Colonic mucosa (tissue), 4 donors: Measurements from ENCODE around the gene DIPK1B. TPM values are rescaled to one million over a fixed set of nuclear protein-coding genes. Genes with fewer than 3 reads are reported as not detected.

Source experiments
- DNase-seq: peaks from one replicate; pipeline ENCODE4 v3.0.0-alpha.2; 2020
- H3K27ac ChIP-seq: fragments of 200-600 bp; one replicate; pipeline ENCODE4 v1.8.0; 2021
- H3K27me3 ChIP-seq: fragments of 200-600 bp; one replicate; pipeline ENCODE4 v1.8.0; 2021
- H3K36me3 ChIP-seq: fragments of 200-600 bp; one replicate; pipeline ENCODE4 v1.8.0; 2021
- H3K4me1 ChIP-seq: fragments of 200-600 bp; one replicate; pipeline ENCODE4 v1.8.0; 2021; ENCODE audit warnings: mild to moderate bottlenecking
- H3K4me3 ChIP-seq: fragments of 200-600 bp; one replicate; pipeline ENCODE4 v1.8.0; 2021
- H3K9ac ChIP-seq, 2 donors: one replicate each; pipeline ENCODE4 v1.7.0; 2013; ENCODE audit warnings: control low read depth in 2 of 2, low read depth in 2 of 2, low read length in 2 of 2
- H3K9me3 ChIP-seq: fragments of 200-600 bp; one replicate; pipeline ENCODE4 v1.8.0; 2021
- intact Hi-C: fragments of 100-400 bp; cut with DNase I; formaldehyde crosslinking; loops from one replicate; pipeline ENCODE4 v1.14.1; 2022
- total RNA-seq, 2 donors: library from RNA; stranded (reverse); fragmentation: NEBNext Ultra II Directional in 1 of 2; extraction: Animal tissue kit (Norgen Biotek cat#: 25700) in 1 of 2; gene quantifications; one replicate each; pipeline ENCODE4 v1.2.1, GENCODE V29; 2021
- TF ChIP-seq, protein P1 (sequence below): fragments of 200-600 bp; IDR thresholded peaks from one replicate; pipeline ENCODE4 v1.8.0; 2022; ENCODE audit warnings: antibody characterized with exemption, mild to moderate bottlenecking
- donor health status: healthy.
- donor health status: DM: no; HTN: no; CAD: no.
- donor health status: DM: no; HTN: no; CAD: no.

The DIPK1B gene
- total RNA-seq, 2 donors from 2014 or later: 0.82 to 2.8 TPM

GRCh38 chr9:136668983-136669790 is 43.2 kb upstream of the DIPK1B start:
- intact Hi-C loops: no loop called here
- Histone ChIP-seq H3K9ac (no peak overlapping the region), H3K9me3 (no peaks in the 10 kb centered on the region), H3K36me3 (no peaks in the 10 kb centered on the region), H3K4me3 (no peak overlapping the region), H3K4me1 (peaks cover 4% of the 10 kb centered on the region), H3K27me3 (peaks cover 44% of the 10 kb centered on the region), H3K27ac (no peak overlapping the region)
- no peak for DNase-seq
- TF ChIP-seq, protein P1, sequence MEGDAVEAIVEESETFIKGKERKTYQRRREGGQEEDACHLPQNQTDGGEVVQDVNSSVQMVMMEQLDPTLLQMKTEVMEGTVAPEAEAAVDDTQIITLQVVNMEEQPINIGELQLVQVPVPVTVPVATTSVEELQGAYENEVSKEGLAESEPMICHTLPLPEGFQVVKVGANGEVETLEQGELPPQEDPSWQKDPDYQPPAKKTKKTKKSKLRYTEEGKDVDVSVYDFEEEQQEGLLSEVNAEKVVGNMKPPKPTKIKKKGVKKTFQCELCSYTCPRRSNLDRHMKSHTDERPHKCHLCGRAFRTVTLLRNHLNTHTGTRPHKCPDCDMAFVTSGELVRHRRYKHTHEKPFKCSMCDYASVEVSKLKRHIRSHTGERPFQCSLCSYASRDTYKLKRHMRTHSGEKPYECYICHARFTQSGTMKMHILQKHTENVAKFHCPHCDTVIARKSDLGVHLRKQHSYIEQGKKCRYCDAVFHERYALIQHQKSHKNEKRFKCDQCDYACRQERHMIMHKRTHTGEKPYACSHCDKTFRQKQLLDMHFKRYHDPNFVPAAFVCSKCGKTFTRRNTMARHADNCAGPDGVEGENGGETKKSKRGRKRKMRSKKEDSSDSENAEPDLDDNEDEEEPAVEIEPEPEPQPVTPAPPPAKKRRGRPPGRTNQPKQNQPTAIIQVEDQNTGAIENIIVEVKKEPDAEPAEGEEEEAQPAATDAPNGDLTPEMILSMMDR: no peak

GRCh38 chr9:136669791-136670464 is 42.4 kb upstream of the DIPK1B start:
- peaks cover 38% of the 10 kb centered on the region for H3K27me3 ChIP-seq
- peak overlapping the region in 1 of 2 donors; percentile 12 for H3K9ac ChIP-seq
- H3K36me3 ChIP-seq: no peaks in the 10 kb centered on the region
- H3K4me1 ChIP-seq: peaks cover 4% of the 10 kb centered on the region
- H3K9me3 ChIP-seq: no peaks in the 10 kb centered on the region
- no peak for DNase-seq
- H3K4me3 ChIP-seq: no peak overlapping the region
- intact Hi-C loops: no loop called here
- H3K27ac ChIP-seq: no peak overlapping the region
- TF ChIP-seq, protein P1: no peak

DNA sequence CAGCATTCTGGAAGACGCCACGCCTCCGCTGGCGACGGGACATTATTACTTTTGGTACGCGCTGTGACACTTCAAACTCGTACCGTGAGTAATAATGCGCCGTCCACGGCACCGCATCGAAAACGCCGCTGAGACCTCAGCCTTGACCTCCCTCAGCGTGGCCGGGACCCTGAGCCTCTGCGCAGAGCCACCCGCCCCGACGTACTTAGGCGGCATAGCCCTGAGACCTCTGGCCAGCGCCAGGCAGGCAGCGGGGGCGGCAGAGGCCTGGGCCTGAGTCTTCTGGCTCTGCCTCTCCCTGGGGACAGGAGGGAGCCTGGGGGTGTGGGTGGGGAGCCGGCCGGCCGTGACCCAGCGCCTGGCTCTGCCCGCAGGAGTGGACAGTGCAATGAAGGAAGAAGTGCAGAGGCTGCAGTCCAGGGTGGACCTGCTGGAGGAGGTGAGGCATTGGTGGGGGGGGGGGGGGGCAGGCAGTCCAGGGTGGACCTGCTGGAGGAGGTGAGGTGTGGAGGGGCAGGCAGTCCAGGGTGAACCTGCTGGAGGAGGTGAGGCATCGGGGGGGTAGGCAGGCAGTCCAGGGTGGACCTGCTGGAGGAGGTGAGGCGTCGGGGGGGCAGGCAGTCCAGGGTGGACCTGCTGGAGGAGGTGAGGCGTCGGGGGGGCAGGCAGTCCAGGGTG is 41.7 kb upstream of the DIPK1B start:
- intact Hi-C loops: no loop called here
- Histone ChIP-seq H3K27me3 (peaks cover 33% of the 10 kb centered on the region), H3K4me1 (no peaks in the 10 kb centered on the region), H3K36me3 (no peaks in the 10 kb centered on the region), H3K9ac (no peak overlapping the region), H3K27ac (no peak overlapping the region), H3K4me3 (no peak overlapping the region), H3K9me3 (no peaks in the 10 kb centered on the region)
- DNase-seq: no peak
- TF ChIP-seq, protein P1: no peak

DNA sequence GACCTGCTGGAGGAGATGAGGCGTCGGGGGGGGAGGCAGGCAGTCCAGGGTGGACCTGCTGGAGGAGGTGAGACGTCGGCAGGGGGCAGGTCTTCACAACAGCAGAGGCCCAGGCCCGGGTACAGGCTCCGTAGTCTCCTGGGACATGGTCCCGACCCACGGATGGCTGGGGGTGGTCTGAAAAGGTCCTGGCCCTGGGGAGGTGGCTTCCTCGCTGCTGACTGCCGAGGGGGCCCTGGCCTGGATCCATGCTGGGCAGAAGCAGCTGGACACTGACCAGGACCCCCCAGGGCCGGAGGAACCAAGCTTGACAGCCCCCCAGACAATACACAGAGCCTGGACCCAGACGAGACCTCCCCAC is 41.1 kb upstream of the DIPK1B start:
- H3K27me3 ChIP-seq: peaks cover 30% of the 10 kb centered on the region
- no peaks in the 10 kb centered on the region for H3K4me1 ChIP-seq
- H3K4me3 ChIP-seq: no peak overlapping the region

More for the DNA sequence above, 41.1 kb upstream of the DIPK1B start:
- TF ChIP-seq, protein P1: no peak
- no peaks in the 10 kb centered on the region for H3K36me3 ChIP-seq
- no peaks in the 10 kb centered on the region for H3K9me3 ChIP-seq
- H3K9ac ChIP-seq: no peak overlapping the region
- DNase-seq: no peak
- intact Hi-C loops: no loop called here
- no peak overlapping the region for H3K27ac ChIP-seq
